HG02884 (cell line): ENCODE results near the gene MGME1.
"Not testable (repeated sequence)": the region's sequence is repeated elsewhere in the genome, so short reads cannot be mapped to it uniquely, and the experiment has no call there.

Experiments used
- ATAC-seq: cut with Tn5 transposase; IDR thresholded peaks from one replicate; pipeline ENCODE4 v1.9.1; 2021; ENCODE audit warnings: mild to moderate bottlenecking, moderate library complexity; ENCODE audit not compliant: unreplicated experiment

MGME1 gene

GRCh38 chr20:18018100-18018499 is 49.3 kb downstream of the MGME1 start:
- ATAC-seq = no peak

GRCh38 chr20:18019068-18019467 is 50.2 kb downstream of the MGME1 start:
- ATAC-seq = peak; percentile 54

GRCh38 chr20:18020931-18021330 is 52.1 kb downstream of the MGME1 start:
- no peak for ATAC-seq

GRCh38 chr20:18024606-18025127 is 55.8 kb downstream of the MGME1 start:
- ATAC-seq = no peak

DNA sequence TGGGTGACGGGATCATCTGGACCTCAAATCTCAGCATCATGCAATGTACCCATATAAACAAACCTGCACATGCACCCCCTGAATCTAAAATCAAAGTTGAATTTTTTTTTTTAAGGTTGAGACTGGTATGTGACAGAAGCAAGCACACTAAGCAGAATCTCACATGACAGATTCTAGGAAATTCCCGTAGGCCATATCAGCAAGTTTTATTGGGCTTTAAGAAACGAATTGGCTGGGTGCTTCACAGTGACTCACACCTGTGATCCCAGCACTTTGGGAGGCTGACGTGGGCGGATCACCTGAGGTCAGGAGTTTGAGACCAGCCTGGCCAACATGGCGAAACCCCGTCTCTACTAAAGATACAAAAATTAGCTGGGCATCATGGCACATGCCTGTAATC is 58.2 kb downstream of the MGME1 start:
- not testable (repeated sequence) for ATAC-seq

- no peak for ATAC-seq
Measured at GRCh38 chr20:18030020-18030419, 61.2 kb downstream of the MGME1 start.

GRCh38 chr20:18031050-18031449 is 62.2 kb downstream of the MGME1 start:
- ATAC-seq = no peak

- no peak for ATAC-seq
Measured at GRCh38 chr20:18031888-18032509, 63.2 kb downstream of the MGME1 start.

DNA sequence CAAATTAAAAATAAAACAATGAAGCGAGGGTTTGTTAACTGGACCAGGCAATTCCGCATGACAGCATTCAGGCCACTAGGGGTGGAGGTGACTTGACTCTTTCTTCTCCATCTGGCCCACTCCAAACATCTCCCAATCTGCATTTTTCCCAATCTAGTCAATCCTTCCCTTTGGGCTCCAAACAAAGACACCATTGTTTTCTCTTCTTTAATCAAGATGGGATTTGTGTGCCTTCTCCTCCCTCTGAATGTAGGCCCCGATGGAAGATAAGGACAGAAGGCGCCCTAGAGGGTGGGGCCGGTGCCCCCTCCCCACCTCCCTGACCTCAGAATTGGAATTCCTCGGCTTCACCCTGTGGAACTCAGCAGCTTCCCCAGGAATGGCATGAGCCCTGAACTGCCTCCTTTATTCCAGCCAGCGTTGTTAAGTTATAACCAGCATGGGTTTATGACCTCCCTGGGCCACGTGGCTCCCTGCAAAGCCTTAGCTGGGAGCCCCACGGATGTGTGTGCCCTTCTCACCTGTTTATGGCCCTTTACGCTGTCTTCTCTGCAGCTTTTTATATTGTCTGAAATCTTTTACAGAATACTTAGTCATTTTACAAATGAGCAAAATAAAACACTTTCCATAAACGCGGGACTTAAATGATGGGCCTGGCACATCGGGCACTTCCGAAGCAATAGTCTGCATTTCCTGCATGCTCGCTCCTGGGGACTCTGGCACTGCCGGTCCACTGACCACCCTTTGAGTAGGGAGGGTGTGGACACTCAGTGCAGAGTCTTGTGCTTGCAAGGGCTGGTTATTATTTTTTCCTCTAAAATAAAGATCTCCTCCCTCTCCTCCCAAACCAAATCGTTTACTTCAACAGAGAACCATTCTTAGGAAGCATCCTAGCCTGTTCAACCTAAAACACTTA is 64.4 kb downstream of the MGME1 start:
- no peak for ATAC-seq

GRCh38 chr20:18034039-18034438 is 65.2 kb downstream of the MGME1 start:
- ATAC-seq = no peak

GRCh38 chr20:18039063-18039462 is 70.2 kb downstream of the MGME1 start:
- no peak for ATAC-seq
